WTC11 (cell line): Measurements from ENCODE around the gene CERS1.

ENCODE experiments used
- ATF1 ChIP-seq: sonication (generic); formaldehyde crosslinking; IDR thresholded peaks from 2 replicates; pipeline ENCODE4 v1.8.1; 2023; ENCODE audit warnings: mild to moderate bottlenecking, moderate library complexity, missing genetic modification reagents
- E2F1 ChIP-seq: sonication (generic); formaldehyde crosslinking; IDR thresholded peaks from 2 replicates; pipeline ENCODE4 v1.8.0; 2022; ENCODE audit warnings: mild to moderate bottlenecking, missing genetic modification reagents
- FOXP1 ChIP-seq: sonication (generic); formaldehyde crosslinking; IDR thresholded peaks from 2 replicates; pipeline ENCODE4 v1.8.0; 2022; ENCODE audit warnings: missing genetic modification reagents, mild to moderate bottlenecking, moderate library complexity, borderline replicate concordance
- JUN ChIP-seq: sonication (generic); formaldehyde crosslinking; IDR thresholded peaks from 2 replicates; pipeline ENCODE4 v1.8.0; 2023; ENCODE audit warnings: mild to moderate bottlenecking, missing genetic modification reagents
- NR2C2 ChIP-seq: sonication (generic); formaldehyde crosslinking; IDR thresholded peaks from 2 replicates; pipeline ENCODE4 v1.8.0; 2022; ENCODE audit warnings: mild to moderate bottlenecking, missing genetic modification reagents
- NR3C1 ChIP-seq: sonication (generic); formaldehyde crosslinking; conservative IDR thresholded peaks from 2 replicates; pipeline ENCODE4 v1.8.1; 2023; ENCODE audit warnings: low read depth, mild to moderate bottlenecking, missing genetic modification reagents
- SMAD3 ChIP-seq: sonication (generic); formaldehyde crosslinking; IDR thresholded peaks from 2 replicates; pipeline ENCODE4 v1.8.0; 2022; ENCODE audit warnings: missing genetic modification reagents, mild to moderate bottlenecking, borderline replicate concordance
- TEAD1 ChIP-seq: sonication (generic); formaldehyde crosslinking; IDR thresholded peaks from 2 replicates; pipeline ENCODE4 v1.8.0; 2022; ENCODE audit warnings: mild to moderate bottlenecking, missing genetic modification reagents
- USF2 ChIP-seq: sonication (generic); formaldehyde crosslinking; IDR thresholded peaks from 2 replicates; pipeline ENCODE4 v1.8.1; 2023; ENCODE audit warnings: mild to moderate bottlenecking, missing genetic modification reagents, moderate library complexity
- ZNF138 ChIP-seq: sonication (generic); formaldehyde crosslinking; conservative IDR thresholded peaks from 2 replicates; pipeline ENCODE4 v1.8.1; 2022; ENCODE audit warnings: mild to moderate bottlenecking, moderate library complexity, missing genetic modification reagents
- ZNF232 ChIP-seq: sonication (generic); formaldehyde crosslinking; IDR thresholded peaks from 2 replicates; pipeline ENCODE4 v1.8.0; 2022; ENCODE audit warnings: mild to moderate bottlenecking, missing genetic modification reagents
- TF ChIP-seq, protein P1 (sequence below): fragments of 200-600 bp; IDR thresholded peaks from 2 replicates; pipeline ENCODE4 v1.8.0; 2022; ENCODE audit warnings: antibody characterized with exemption
- TF ChIP-seq, protein P2 (sequence below): sonication (generic); formaldehyde crosslinking; IDR thresholded peaks from 2 replicates; pipeline ENCODE4 v1.8.0; 2022; ENCODE audit warnings: mild to moderate bottlenecking, missing genetic modification reagents
- TF ChIP-seq, protein P3 (sequence below): sonication (generic); formaldehyde crosslinking; IDR thresholded peaks from 2 replicates; pipeline ENCODE4 v1.8.1; 2022; ENCODE audit warnings: low read depth, mild to moderate bottlenecking, moderate library complexity, missing genetic modification reagents, borderline replicate concordance

- TF ChIP-seq, protein P1, sequence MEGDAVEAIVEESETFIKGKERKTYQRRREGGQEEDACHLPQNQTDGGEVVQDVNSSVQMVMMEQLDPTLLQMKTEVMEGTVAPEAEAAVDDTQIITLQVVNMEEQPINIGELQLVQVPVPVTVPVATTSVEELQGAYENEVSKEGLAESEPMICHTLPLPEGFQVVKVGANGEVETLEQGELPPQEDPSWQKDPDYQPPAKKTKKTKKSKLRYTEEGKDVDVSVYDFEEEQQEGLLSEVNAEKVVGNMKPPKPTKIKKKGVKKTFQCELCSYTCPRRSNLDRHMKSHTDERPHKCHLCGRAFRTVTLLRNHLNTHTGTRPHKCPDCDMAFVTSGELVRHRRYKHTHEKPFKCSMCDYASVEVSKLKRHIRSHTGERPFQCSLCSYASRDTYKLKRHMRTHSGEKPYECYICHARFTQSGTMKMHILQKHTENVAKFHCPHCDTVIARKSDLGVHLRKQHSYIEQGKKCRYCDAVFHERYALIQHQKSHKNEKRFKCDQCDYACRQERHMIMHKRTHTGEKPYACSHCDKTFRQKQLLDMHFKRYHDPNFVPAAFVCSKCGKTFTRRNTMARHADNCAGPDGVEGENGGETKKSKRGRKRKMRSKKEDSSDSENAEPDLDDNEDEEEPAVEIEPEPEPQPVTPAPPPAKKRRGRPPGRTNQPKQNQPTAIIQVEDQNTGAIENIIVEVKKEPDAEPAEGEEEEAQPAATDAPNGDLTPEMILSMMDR: no peak
- no peak for TF ChIP-seq ATF1 (CRISPR knock-in tag)
- no peak for TF ChIP-seq NR2C2 (CRISPR knock-in tag)
- TF ChIP-seq NR3C1 (CRISPR knock-in tag): no peak
- no peak for TF ChIP-seq USF2 (CRISPR knock-in tag)
- TF ChIP-seq, protein P2, sequence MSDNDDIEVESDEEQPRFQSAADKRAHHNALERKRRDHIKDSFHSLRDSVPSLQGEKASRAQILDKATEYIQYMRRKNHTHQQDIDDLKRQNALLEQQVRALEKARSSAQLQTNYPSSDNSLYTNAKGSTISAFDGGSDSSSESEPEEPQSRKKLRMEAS (CRISPR knock-in tag): no peak
- TF ChIP-seq TEAD1 (CRISPR knock-in tag): no peak
- TF ChIP-seq E2F1 (CRISPR knock-in tag): no peak
- TF ChIP-seq, protein P3, sequence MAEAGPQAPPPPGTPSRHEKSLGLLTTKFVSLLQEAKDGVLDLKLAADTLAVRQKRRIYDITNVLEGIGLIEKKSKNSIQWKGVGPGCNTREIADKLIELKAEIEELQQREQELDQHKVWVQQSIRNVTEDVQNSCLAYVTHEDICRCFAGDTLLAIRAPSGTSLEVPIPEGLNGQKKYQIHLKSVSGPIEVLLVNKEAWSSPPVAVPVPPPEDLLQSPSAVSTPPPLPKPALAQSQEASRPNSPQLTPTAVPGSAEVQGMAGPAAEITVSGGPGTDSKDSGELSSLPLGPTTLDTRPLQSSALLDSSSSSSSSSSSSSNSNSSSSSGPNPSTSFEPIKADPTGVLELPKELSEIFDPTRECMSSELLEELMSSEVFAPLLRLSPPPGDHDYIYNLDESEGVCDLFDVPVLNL (CRISPR knock-in tag): no peak
- TF ChIP-seq ZNF232 (CRISPR knock-in tag): no peak
- TF ChIP-seq FOXP1 (CRISPR knock-in tag): no peak
- no peak for TF ChIP-seq SMAD3 (CRISPR knock-in tag)
- TF ChIP-seq JUN: no peak
- TF ChIP-seq ZNF138: no peak
These were observed 10.9 kb upstream of the CERS1 start for GRCh38 chr19:18906605-18907519.
